Neuronal stem cell (in vitro differentiated cells): ENCODE measurements around the gene RAG2.
"Not testable (repeated sequence)": the region's sequence is repeated elsewhere in the genome, so short reads cannot be mapped to it uniquely, and the experiment has no call there.

Experiments used
- DNase-seq: peaks from one replicate; pipeline ENCODE4 v3.0.0-alpha.2; 2013; ENCODE audit warnings: low spot score
- H2AFZ ChIP-seq: one replicate; pipeline ENCODE4 v1.6.1; 2013; ENCODE audit warnings: mild to moderate bottlenecking, low read length, inconsistent platforms
- H2AK5ac ChIP-seq: 2 replicates; pipeline ENCODE4 v1.6.1; 2013; ENCODE audit warnings: low read depth, mild to moderate bottlenecking, inconsistent platforms, low read length, moderate library complexity, mixed read lengths
- H2BK120ac ChIP-seq: 2 replicates; pipeline ENCODE4 v1.6.1; 2013; ENCODE audit warnings: low read depth, mild to moderate bottlenecking, inconsistent platforms, low read length, moderate library complexity, mixed read lengths
- H2BK12ac ChIP-seq: one replicate; pipeline ENCODE4 v1.6.1; 2013; ENCODE audit warnings: low read length, inconsistent platforms
- H2BK15ac ChIP-seq: 2 replicates; pipeline ENCODE4 v1.6.1; 2013; ENCODE audit warnings: mild to moderate bottlenecking, low read length, inconsistent platforms, mixed read lengths
- H2BK5ac ChIP-seq: one replicate; pipeline ENCODE4 v1.6.1; 2013; ENCODE audit warnings: inconsistent platforms, mild to moderate bottlenecking, low read length, moderate library complexity
- H3K14ac ChIP-seq: one replicate; pipeline ENCODE4 v1.6.1; 2013; ENCODE audit warnings: low read length, inconsistent platforms
- H3K18ac ChIP-seq: 2 replicates; pipeline ENCODE4 v1.6.1; 2013; ENCODE audit warnings: low read length, inconsistent platforms
- H3K23ac ChIP-seq: 2 replicates; pipeline ENCODE4 v1.6.1; 2013; ENCODE audit warnings: low read depth, mild to moderate bottlenecking, mixed read lengths, low read length, inconsistent platforms; ENCODE audit not compliant: poor library complexity
- H3K27ac ChIP-seq: replicated peaks from 3 replicates; pipeline ENCODE4 v1.5.1; 2013; ENCODE audit warnings: low read length, inconsistent platforms
- H3K27me3 ChIP-seq, 3 experiments: 2 replicates each; pipeline ENCODE4 v1.6.1; 2013; ENCODE audit warnings: low read length in 3 of 3, mild to moderate bottlenecking in 2 of 3, inconsistent platforms in 1 of 3, low read depth in 1 of 3, mixed read lengths in 1 of 3, moderate library complexity in 1 of 3; ENCODE audit not compliant: control insufficient read depth in 3 of 3, insufficient read depth in 3 of 3
- H3K36me3 ChIP-seq, 2 donors: replicated peaks in 1 of 2; 2 replicates each; pipeline ENCODE4 v1.6.1; 2013; ENCODE audit warnings: low read length in 2 of 2; ENCODE audit not compliant: control insufficient read depth in 2 of 2, insufficient read depth in 2 of 2
- H3K4ac ChIP-seq: 2 replicates; pipeline ENCODE4 v1.6.1; 2013; ENCODE audit warnings: inconsistent platforms, mild to moderate bottlenecking, low read length, moderate library complexity
- H3K4me1 ChIP-seq, 2 donors: 1 replicate in 1 of 2; 2 replicates in 1 of 2; pipeline ENCODE4 v1.6.1; 2013; ENCODE audit warnings: low read length in 2 of 2, low read depth in 1 of 2; ENCODE audit not compliant: control insufficient read depth in 2 of 2, insufficient read depth in 1 of 2
- H3K4me2 ChIP-seq: one replicate; pipeline ENCODE4 v1.6.1; 2013; ENCODE audit warnings: mild to moderate bottlenecking, low read length, inconsistent platforms; ENCODE audit not compliant: insufficient read depth, poor library complexity, severe bottlenecking
- H3K4me3 ChIP-seq, 2 donors: 2 replicates each; pipeline ENCODE4 v1.5.1; 2013; ENCODE audit warnings: low read length in 2 of 2, mild to moderate bottlenecking in 2 of 2, inconsistent platforms in 1 of 2, moderate library complexity in 1 of 2
- H3K79me1 ChIP-seq: one replicate; pipeline ENCODE4 v1.6.1; 2013; ENCODE audit warnings: low read depth, mild to moderate bottlenecking, inconsistent platforms, low read length, moderate library complexity
- H3K9ac ChIP-seq: one replicate; pipeline ENCODE4 v1.6.1; 2013; ENCODE audit warnings: mild to moderate bottlenecking, low read depth, low read length, inconsistent platforms; ENCODE audit not compliant: poor library complexity
- H3K9me3 ChIP-seq, 2 donors: replicated peaks in 1 of 2; 2 replicates each; pipeline versions ENCODE3 to v1.6.1; 2013; ENCODE audit warnings: low read length in 2 of 2, mild to moderate bottlenecking in 2 of 2, inconsistent platforms in 1 of 2, low read depth in 1 of 2, mixed read lengths in 1 of 2, moderate library complexity in 1 of 2; ENCODE audit not compliant: control insufficient read depth in 2 of 2, insufficient read depth in 1 of 2
- H4K8ac ChIP-seq: one replicate; pipeline ENCODE4 v1.6.1; 2013; ENCODE audit warnings: low read depth, mild to moderate bottlenecking, inconsistent platforms, low read length, moderate library complexity
- H4K91ac ChIP-seq: one replicate; pipeline ENCODE4 v1.6.1; 2013; ENCODE audit warnings: low read length, low read depth, mild to moderate bottlenecking, inconsistent platforms; ENCODE audit not compliant: poor library complexity
- WGBS, 2 donors: extraction: QIAGEN DNeasy Blood & Tissue Kit; methylation state at CpG; one replicate each; pipeline ENCODE4 v1.1.7; 2013; ENCODE audit warnings: missing lambda C conversion rate in 2 of 2, mixed read lengths in 1 of 2; ENCODE audit not compliant: insufficient read length in 2 of 2, insufficient replicate concordance in 1 of 2; ENCODE audit errors: extremely low coverage in 2 of 2; 5-methylcytosine and 5-hydroxymethylcytosine counted together

The RAG2 gene

DNA sequence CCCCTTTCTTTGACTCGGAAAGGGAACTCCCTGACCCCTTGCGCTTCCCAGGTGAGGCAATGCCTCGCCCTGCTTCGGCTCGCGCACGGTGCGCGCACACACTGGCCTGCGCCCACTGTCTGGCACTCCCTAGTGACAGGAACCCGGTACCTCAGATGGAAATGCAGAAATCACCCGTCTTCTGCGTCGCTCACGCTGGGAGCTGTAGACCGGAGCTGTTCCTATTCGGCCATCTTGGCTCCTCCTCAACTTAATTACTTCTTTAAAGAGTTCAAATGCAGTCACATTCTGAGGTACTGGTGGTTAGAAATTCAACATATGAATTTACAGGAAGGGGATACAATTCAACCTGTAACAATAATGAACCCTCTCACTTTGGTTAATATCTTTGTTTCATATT lies 40.6 kb downstream of the RAG2 start:
- H2BK12ac ChIP-seq, H2BK15ac ChIP-seq, H3K9ac ChIP-seq, H3K4me3 ChIP-seq, H3K4ac ChIP-seq, DNase-seq, H3K9me3 ChIP-seq, H3K23ac ChIP-seq, H4K91ac ChIP-seq, H3K27me3 ChIP-seq, H2AK5ac ChIP-seq, H3K18ac ChIP-seq, H3K79me1 ChIP-seq, H3K36me3 ChIP-seq, H3K14ac ChIP-seq, H3K27ac ChIP-seq, H3K4me2 ChIP-seq, H2AFZ ChIP-seq, H2BK5ac ChIP-seq, H2BK120ac ChIP-seq, H4K8ac ChIP-seq, H3K4me1 ChIP-seq: not testable (repeated sequence)
- no CpG with 5 or more reads among the region's 17 CpGs for WGBS, 2 donors

DNA sequence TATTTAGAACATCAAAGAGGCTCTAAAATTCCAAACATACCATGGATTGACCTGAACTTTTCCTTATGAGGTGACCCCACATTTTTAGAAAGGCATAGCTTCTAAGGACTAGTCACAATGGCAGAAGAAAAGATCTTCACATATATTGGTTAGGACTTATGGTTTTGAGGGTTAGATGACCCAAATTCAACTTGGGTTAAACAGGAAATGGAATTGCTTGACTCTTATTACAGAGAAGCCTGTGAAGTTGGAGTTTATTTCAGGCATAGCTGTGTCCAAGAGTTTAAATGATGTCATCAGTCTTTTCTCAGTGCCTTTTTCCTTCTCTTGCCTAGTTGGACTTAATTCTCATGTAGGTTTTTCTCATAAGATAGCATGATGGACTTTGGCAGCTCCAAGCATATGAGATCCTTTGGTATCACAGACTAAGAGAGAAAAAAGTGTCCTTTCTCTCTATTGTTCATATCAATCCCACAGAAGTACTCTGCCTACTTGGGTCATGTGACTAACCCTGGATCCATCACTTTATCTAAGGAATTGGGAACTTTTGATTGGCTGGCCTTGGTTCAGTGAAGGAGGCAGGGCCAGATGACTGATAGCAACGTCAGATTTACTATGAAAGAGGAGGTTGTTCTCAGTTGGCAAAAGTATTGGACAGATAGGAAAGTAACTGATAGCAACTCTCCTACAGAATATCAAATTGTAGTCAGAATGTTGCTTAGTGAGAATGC lies 47.5 kb downstream of the RAG2 start:
- H3K4me1 ChIP-seq, result no peaks in the 10 kb centered on the region
- no peak overlapping the region for H3K4me3 ChIP-seq
- no peak overlapping the region for H3K23ac ChIP-seq
- no peak for DNase-seq
- H4K8ac ChIP-seq, result no peak overlapping the region
- H3K4ac ChIP-seq, result no peak overlapping the region
- no peak overlapping the region for H3K4me2 ChIP-seq
- no peak overlapping the region for H2AFZ ChIP-seq
- H4K91ac ChIP-seq, result no peak overlapping the region
- H3K36me3 ChIP-seq, result no peaks in the 10 kb centered on the region
- no peaks in the 10 kb centered on the region for H3K79me1 ChIP-seq
- H2BK15ac ChIP-seq, result no peak overlapping the region
- H3K9ac ChIP-seq, result no peak overlapping the region
- no CpG with 5 or more reads among the region's 1 CpG for WGBS, 2 donors
- no peaks in the 10 kb centered on the region for H3K9me3 ChIP-seq
- H2AK5ac ChIP-seq, result no peak overlapping the region
- H3K27ac ChIP-seq, result no peak overlapping the region
- H2BK12ac ChIP-seq, result no peak overlapping the region
- H2BK120ac ChIP-seq, result no peak overlapping the region
- H3K27me3 ChIP-seq, result no peaks in the 10 kb centered on the region
- no peak overlapping the region for H3K14ac ChIP-seq
- H3K18ac ChIP-seq, result no peak overlapping the region
- no peak overlapping the region for H2BK5ac ChIP-seq
